Esophagus squamous epithelium (tissue), 4 donors: Measurements from ENCODE around the gene ITPR2.

Source experiments
- CTCF ChIP-seq, 6 experiments: fragments of 450-650 bp in 4 of 6; fragments of 200-600 bp in 2 of 6; sonication (generic) in 2 of 6; IDR thresholded peaks; one replicate each; pipeline ENCODE4 v1.5.1; 2016 to 2019; ENCODE audit warnings: antibody characterized with exemption in 6 of 6, mild to moderate bottlenecking in 4 of 6, moderate library complexity in 4 of 6
- POLR2A ChIP-seq, 4 donors: fragments of 450-650 bp; IDR thresholded peaks; one replicate each; pipeline ENCODE4 v1.6.1; 2017; ENCODE audit warnings: antibody characterized with exemption in 4 of 4, mild to moderate bottlenecking in 4 of 4, moderate library complexity in 3 of 4

- TF ChIP-seq POLR2A (IDR thresholded peaks at IDR 0.05) (peak in 2 of 4 donors; percentile 63 to 72), CTCF (IDR thresholded peaks at IDR 0.05) (no peak)
Measured at GRCh38 chr12:26831951-26832821, 808 bp downstream of the ITPR2 start.
